ENCODE data around the gene SERPINH1. TPM values are rescaled to one million over a fixed set of nuclear protein-coding genes. Genes with fewer than 3 reads are reported as not detected.

SERPINH1 gene
- polyA plus RNA-seq, 3 donors = 1.6 to 4.6 (median 2.1) TPM

- no peak for TF ChIP-seq CTCF (IDR thresholded peaks at IDR 0.05)
- Histone ChIP-seq H3K4me3 (replicated peaks in 1 of 3; ENCODE audit: low read depth in 2 of 3, low read length in 3 of 3) (no peak overlapping the region), H3K4me2 (replicated peaks; ENCODE audit: extremely low read depth, low read length, poor library complexity, severe bottlenecking) (no peak overlapping the region), H3K36me3 (replicated peaks in 1 of 2; ENCODE audit: control insufficient read depth in 1 of 2, insufficient read depth in 2 of 2, low read length in 2 of 2) (no peaks in the 10 kb centered on the region), H3K9ac (ENCODE audit: insufficient read depth, low read length, poor library complexity, severe bottlenecking) (no peak overlapping the region), H3K4me1 (ENCODE audit: control insufficient read depth in 1 of 2, insufficient read depth in 2 of 2, low read length in 2 of 2) (peaks cover 9 to 18% of the 10 kb centered on the region in 2 donors), H2AFZ (ENCODE audit: insufficient read depth, low read depth, low read length, poor library complexity, severe bottlenecking) (no peak overlapping the region), H3K27me3 (ENCODE audit: control insufficient read depth in 2 of 2, insufficient read depth in 2 of 2, low read length in 2 of 2) (no peaks in the 10 kb centered on the region), H3K27ac (ENCODE audit: low read depth in 1 of 2, low read length in 2 of 2) (no peak overlapping the region), H4K20me1 (ENCODE audit: insufficient read depth, low read length) (no peaks in the 10 kb centered on the region), H3K79me2 (ENCODE audit: insufficient read depth, low read length) (no peaks in the 10 kb centered on the region), H3K9me3 (replicated peaks in 1 of 2; ENCODE audit: control insufficient read depth in 1 of 2, insufficient read depth in 1 of 2, low read length in 2 of 2) (no peaks in the 10 kb centered on the region)
- intact Hi-C loops (cut with micrococcal nuclease) = no loop called here
- H3K27ac Mint-ChIP-seq = peak overlapping the region in 2 of 7 donors; percentile 5 to 65
- H3K4me1 Mint-ChIP-seq = peaks cover 15% of the 10 kb centered on the region
- DNase-seq = peak; percentile 32 to 58 (median 37)
- H3K27me3 Mint-ChIP-seq (ENCODE audit: low read depth in 3 of 3) = peaks cover 3 to 12% (median 6%) of the 10 kb centered on the region in 3 donors
- H3K9me3 Mint-ChIP-seq = no peaks in the 10 kb centered on the region
- no peak overlapping the region for H3K4me3 Mint-ChIP-seq
- 25% methylated on average over 2 of the region's 16 CpGs for WGBS (ENCODE audit: insufficient coverage)
- H3K36me3 Mint-ChIP-seq = no peaks in the 10 kb centered on the region
These were observed 42.0 kb downstream of the SERPINH1 start for GRCh38 chr11:75603791-75604736.

- Histone ChIP-seq H4K20me1 (ENCODE audit: insufficient read depth, low read length) (no peaks in the 10 kb centered on the region), H3K27ac (ENCODE audit: low read depth in 1 of 2, low read length in 2 of 2) (no peak overlapping the region), H3K4me2 (replicated peaks; ENCODE audit: extremely low read depth, low read length, poor library complexity, severe bottlenecking) (no peak overlapping the region), H3K4me3 (replicated peaks in 1 of 3; ENCODE audit: low read depth in 2 of 3, low read length in 3 of 3) (no peak overlapping the region), H3K9me3 (replicated peaks in 1 of 2; ENCODE audit: control insufficient read depth in 1 of 2, insufficient read depth in 1 of 2, low read length in 2 of 2) (no peaks in the 10 kb centered on the region), H3K9ac (ENCODE audit: insufficient read depth, low read length, poor library complexity, severe bottlenecking) (no peak overlapping the region), H3K79me2 (ENCODE audit: insufficient read depth, low read length) (no peaks in the 10 kb centered on the region), H2AFZ (ENCODE audit: insufficient read depth, low read depth, low read length, poor library complexity, severe bottlenecking) (no peak overlapping the region), H3K4me1 (ENCODE audit: control insufficient read depth in 1 of 2, insufficient read depth in 2 of 2, low read length in 2 of 2) (peaks cover 9 to 18% of the 10 kb centered on the region in 2 donors), H3K36me3 (replicated peaks in 1 of 2; ENCODE audit: control insufficient read depth in 1 of 2, insufficient read depth in 2 of 2, low read length in 2 of 2) (no peaks in the 10 kb centered on the region), H3K27me3 (ENCODE audit: control insufficient read depth in 2 of 2, insufficient read depth in 2 of 2, low read length in 2 of 2) (no peaks in the 10 kb centered on the region)
- DNase-seq = no peak
- Mint-ChIP-seq H3K4me1 (peaks cover 15% of the 10 kb centered on the region), H3K27me3 (ENCODE audit: low read depth in 3 of 3) (peaks cover 3 to 15% (median 10%) of the 10 kb centered on the region in 3 donors), H3K4me3 (no peak overlapping the region), H3K36me3 (no peaks in the 10 kb centered on the region), H3K27ac (peak overlapping the region in 1 of 7 donors; percentile 59), H3K9me3 (no peaks in the 10 kb centered on the region)
- TF ChIP-seq CTCF (IDR thresholded peaks at IDR 0.05) = no peak
- intact Hi-C loops (cut with micrococcal nuclease) = no loop called here
- WGBS (ENCODE audit: insufficient coverage) = 79% methylated on average over 7 of the region's 8 CpGs
These were observed 44.0 kb downstream of the SERPINH1 start for GRCh38 chr11:75606099-75606498.
